Prostate gland (tissue), 2 donors: ENCODE results near the gene LIX1L. TPM values are rescaled to one million over a fixed set of nuclear protein-coding genes. Genes with fewer than 3 reads are reported as not detected.

Source experiments
- DNase-seq: peaks from one replicate; pipeline ENCODE4 v3.0.0-alpha.2; 2019; ENCODE audit warnings: low spot score
- H3K27ac ChIP-seq, 2 donors: fragments of 200-600 bp; sonication (generic); 2 replicates each; pipeline ENCODE4 v1.5.1; 2017 to 2019
- H3K27me3 ChIP-seq: fragments of 200-600 bp; sonication (generic); replicated peaks from 2 replicates; pipeline ENCODE4 v1.5.1; 2019; ENCODE audit not compliant: insufficient read depth
- H3K36me3 ChIP-seq, 2 donors: fragments of 200-600 bp; sonication (generic); 1 replicate in 1 of 2; 2 replicates in 1 of 2; pipeline versions ENCODE4 v1.5.1 to v1.8.1; 2017 to 2019
- H3K4me1 ChIP-seq: fragments of 200-600 bp; sonication (generic); replicated peaks from 2 replicates; pipeline ENCODE4 v1.5.1; 2019
- H3K4me3 ChIP-seq, 2 donors: fragments of 200-600 bp; sonication (generic); 2 replicates each; pipeline ENCODE4 v1.5.1; 2017 to 2019
- H3K9me3 ChIP-seq: fragments of 200-600 bp; sonication (generic); 2 replicates; pipeline ENCODE4 v1.5.1; 2017
- POLR2A ChIP-seq: fragments of 450-650 bp; IDR thresholded peaks from one replicate; pipeline ENCODE4 v1.6.1; 2016; ENCODE audit warnings: antibody characterized with exemption, mild to moderate bottlenecking
- POLR2AphosphoS5 ChIP-seq: sonication (generic); formaldehyde crosslinking; IDR thresholded peaks from one replicate; pipeline ENCODE4 v1.6.1; 2017; ENCODE audit warnings: antibody characterized with exemption
- WGBS: methylation state at CpG from one replicate; pipeline ENCODE4 v1.1.5; 2018; 5-methylcytosine and 5-hydroxymethylcytosine counted together
- intact Hi-C: fragments of 100-400 bp; cut with DNase I; formaldehyde crosslinking; loops from one replicate; pipeline ENCODE4 v1.14.2; 2022
- total RNA-seq, 2 donors: library from RNA; depleted of rRNA; stranded (reverse); fragments of >200 nt; gene quantifications; one replicate each; pipeline ENCODE4 v1.1.0, GENCODE V29; 2016
- TF ChIP-seq, protein P1 (sequence below), 4 experiments: fragments of 200-600 bp in 2 of 4; fragments of 450-650 bp in 2 of 4; sonication (generic) in 2 of 4; IDR thresholded peaks; 1 replicate in 3 of 4; 2 replicates in 1 of 4; pipeline ENCODE4 v1.5.1; 2016 to 2019; ENCODE audit warnings: antibody characterized with exemption in 4 of 4, mild to moderate bottlenecking in 2 of 4, moderate library complexity in 2 of 4

The LIX1L gene
- total RNA-seq, 2 donors from 2014 or later: 30.0 to 31.8 TPM

DNA sequence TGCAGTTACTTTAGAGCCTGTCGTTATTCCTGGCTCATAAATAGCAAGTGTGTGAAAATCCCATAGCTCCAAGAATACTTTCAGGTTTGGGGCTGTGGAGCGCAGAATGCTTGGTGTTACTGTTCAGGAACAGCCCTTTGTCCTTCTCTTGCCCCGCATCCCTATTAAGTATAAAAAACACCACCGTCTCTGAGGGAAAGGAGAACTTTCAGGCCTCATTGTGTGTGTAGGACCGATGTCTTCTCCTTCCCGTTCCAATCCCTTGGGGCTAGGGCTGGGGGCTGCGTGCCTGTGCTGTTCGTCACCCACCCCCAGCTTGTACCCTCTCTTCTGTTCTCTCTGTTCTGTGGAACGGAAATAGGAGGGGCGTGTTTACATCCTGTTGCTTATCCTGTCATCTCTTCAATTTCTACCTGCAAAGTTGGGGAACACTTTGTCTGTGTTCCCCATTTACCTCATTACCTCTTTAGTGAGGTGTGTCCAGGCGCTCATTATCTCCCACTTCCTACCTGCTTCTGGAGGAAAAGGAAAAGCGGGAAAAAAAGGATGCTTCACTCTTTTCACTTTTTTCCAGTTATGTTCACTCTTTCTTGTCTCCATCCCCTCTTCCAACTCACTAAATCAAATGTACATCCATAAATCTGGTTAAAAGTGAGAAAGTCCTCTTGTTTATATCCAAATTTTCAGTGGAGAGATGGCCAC, 39.4 kb upstream of the LIX1L start:
- peak overlapping the region; percentile 96 to 97 for H3K27ac ChIP-seq
- 11% methylated on average over 12 of the region's 12 CpGs for WGBS
- intact Hi-C loops: loop anchor here (2.0 kb wide), 1 partner anchor 16 kb away; no protein-coding TSS in a partner anchor
- H3K27me3 ChIP-seq: no peaks in the 10 kb centered on the region
- peaks cover 10% of the 10 kb centered on the region for H3K4me1 ChIP-seq
- TF ChIP-seq, protein P1, sequence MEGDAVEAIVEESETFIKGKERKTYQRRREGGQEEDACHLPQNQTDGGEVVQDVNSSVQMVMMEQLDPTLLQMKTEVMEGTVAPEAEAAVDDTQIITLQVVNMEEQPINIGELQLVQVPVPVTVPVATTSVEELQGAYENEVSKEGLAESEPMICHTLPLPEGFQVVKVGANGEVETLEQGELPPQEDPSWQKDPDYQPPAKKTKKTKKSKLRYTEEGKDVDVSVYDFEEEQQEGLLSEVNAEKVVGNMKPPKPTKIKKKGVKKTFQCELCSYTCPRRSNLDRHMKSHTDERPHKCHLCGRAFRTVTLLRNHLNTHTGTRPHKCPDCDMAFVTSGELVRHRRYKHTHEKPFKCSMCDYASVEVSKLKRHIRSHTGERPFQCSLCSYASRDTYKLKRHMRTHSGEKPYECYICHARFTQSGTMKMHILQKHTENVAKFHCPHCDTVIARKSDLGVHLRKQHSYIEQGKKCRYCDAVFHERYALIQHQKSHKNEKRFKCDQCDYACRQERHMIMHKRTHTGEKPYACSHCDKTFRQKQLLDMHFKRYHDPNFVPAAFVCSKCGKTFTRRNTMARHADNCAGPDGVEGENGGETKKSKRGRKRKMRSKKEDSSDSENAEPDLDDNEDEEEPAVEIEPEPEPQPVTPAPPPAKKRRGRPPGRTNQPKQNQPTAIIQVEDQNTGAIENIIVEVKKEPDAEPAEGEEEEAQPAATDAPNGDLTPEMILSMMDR (IDR thresholded peaks at IDR 0.05): no peak
- TF ChIP-seq POLR2A (peak; percentile 15), POLR2AphosphoS5 (peak; percentile 70)
- H3K36me3 ChIP-seq: peaks cover 18 to 25% of the 10 kb centered on the region in 2 donors
- peak overlapping the region; percentile 48 to 64 for H3K4me3 ChIP-seq
- peak; percentile 56 for DNase-seq
- no peaks in the 10 kb centered on the region for H3K9me3 ChIP-seq

DNA sequence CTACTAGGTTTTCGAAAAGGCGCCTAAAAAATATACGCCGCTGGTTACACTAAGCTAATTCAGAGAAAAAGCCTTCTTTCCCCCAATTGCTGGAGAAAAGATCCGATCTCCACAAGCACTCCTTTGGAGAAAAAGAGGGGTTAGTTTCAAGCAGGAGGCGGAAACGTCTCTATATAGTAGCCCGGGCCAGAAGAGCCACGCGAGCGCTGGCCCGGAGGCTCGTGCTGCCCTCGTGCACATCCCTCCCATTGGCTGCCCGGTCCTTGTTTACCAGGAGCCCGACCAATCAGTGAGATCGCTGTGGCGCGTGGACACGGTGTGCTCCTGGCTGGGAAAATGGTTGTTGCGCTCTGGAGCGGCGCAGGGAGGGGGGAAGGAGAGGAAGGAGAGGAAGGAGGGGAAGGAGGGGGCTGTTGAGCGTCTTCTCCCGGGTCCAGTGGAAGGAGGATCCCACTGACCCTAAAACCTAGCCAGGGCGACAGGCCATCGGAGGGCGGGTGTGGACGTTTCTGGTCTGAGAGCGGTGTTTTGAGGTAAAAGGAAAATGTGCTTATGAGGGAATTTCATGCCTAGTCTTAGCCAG, 38.7 kb upstream of the LIX1L start, which contains the start of gene TXNIP:
Gene TXNIP (minus strand): TSS at position 147 of the 583 bp plus-strand sequence. CDS start 313 bp downstream, outside the sequence.
- peak; percentile 100 for DNase-seq
- Histone ChIP-seq H3K4me3 (peak within 1 kb of the TSS; percentile 48 to 64), H3K36me3 (peaks cover 18 to 25% of the 10 kb centered on the region in 2 donors), H3K27me3 (no peaks in the 10 kb centered on the region), H3K27ac (peak within 1 kb of the TSS; percentile 96 to 97), H3K4me1 (peaks cover 10% of the 10 kb centered on the region), H3K9me3 (no peaks in the 10 kb centered on the region)
- TF ChIP-seq, protein P1 (IDR thresholded peaks at IDR 0.05): peak in 2 of 4 experiments; percentile 9 to 24
- TF ChIP-seq POLR2AphosphoS5 (peak; percentile 100), POLR2A (peak; percentile 88)
- 0% methylated on average over 30 of the region's 30 CpGs for WGBS
- intact Hi-C loops: loop anchor here (2.0 kb wide), 1 partner anchor 16 kb away; no protein-coding TSS in a partner anchor

DNA sequence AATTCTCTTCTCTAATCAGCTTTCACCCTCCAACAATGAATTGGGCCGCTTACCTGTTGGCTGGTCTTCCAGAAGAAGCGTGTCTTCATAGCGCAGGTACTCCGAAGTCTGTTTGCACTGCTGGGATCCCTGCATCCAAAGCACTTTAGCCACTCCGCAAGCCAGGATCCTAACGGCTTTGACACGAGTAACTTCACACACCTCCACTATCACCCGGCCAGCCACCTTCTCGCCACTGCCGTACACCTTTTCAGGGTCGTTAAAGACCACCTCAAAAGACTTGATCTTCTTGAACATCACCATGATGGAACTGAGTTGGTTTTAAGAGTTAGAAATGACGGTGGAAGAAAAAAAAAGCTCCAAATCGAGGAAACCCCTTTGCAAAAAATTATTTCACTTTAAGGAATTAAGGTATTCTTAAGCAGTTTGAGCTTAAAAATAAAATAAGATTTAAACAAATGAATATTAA, 38.2 kb upstream of the LIX1L start:
- Histone ChIP-seq H3K9me3 (no peaks in the 10 kb centered on the region), H3K27me3 (no peaks in the 10 kb centered on the region), H3K36me3 (peaks cover 18 to 25% of the 10 kb centered on the region in 2 donors), H3K4me1 (peaks cover 10% of the 10 kb centered on the region), H3K27ac (peak overlapping the region; percentile 96 to 97), H3K4me3 (peak overlapping the region; percentile 48 to 64)
- WGBS: under 1% methylated on average over 13 of the region's 13 CpGs
- TF ChIP-seq, protein P1 (IDR thresholded peaks at IDR 0.05): no peak
- TF ChIP-seq POLR2AphosphoS5: no peak
- TF ChIP-seq POLR2A: no peak
- intact Hi-C loops: loop anchor here (2.0 kb wide), 1 partner anchor 15 kb away; no protein-coding TSS in a partner anchor
- no peak for DNase-seq

GRCh38 chr1:145995148-145995881, 37.5 kb upstream of the LIX1L start:
- no peak for DNase-seq
- WGBS: under 1% methylated on average over 8 of the region's 8 CpGs
- peaks cover 10% of the 10 kb centered on the region for H3K4me1 ChIP-seq

More at GRCh38 chr1:145995148-145995881, 37.5 kb upstream of the LIX1L start:
- H3K9me3 ChIP-seq: no peaks in the 10 kb centered on the region
- peak overlapping the region; percentile 96 to 97 for H3K27ac ChIP-seq
- H3K27me3 ChIP-seq: no peaks in the 10 kb centered on the region
- peak overlapping the region; percentile 48 to 64 for H3K4me3 ChIP-seq
- H3K36me3 ChIP-seq: peaks cover 18 to 25% of the 10 kb centered on the region in 2 donors
- TF ChIP-seq, protein P1 (IDR thresholded peaks at IDR 0.05): no peak
- TF ChIP-seq POLR2A (no peak), POLR2AphosphoS5 (peak; percentile 11)
- intact Hi-C loops: no loop called here
